ENCODE data around the gene QSER1.
A peak's percentile ranks its signal among the peaks of the same experiment; 100 is the strongest.
"Not testable (repeated sequence)": the region's sequence is repeated elsewhere in the genome, so short reads cannot be mapped to it uniquely, and the experiment has no call there.

The QSER1 gene

GRCh38 chr11:32892355-32893092 lies at the start of gene QSER1:
TSS of gene QSER1 (plus strand) at chr11:32892811. CDS start at chr11:32893126, 315 bp downstream.
- DNase-seq (ENCODE audit: low read depth) = peak; percentile 44

- no peak for DNase-seq (ENCODE audit: low read depth)
Measured at GRCh38 chr11:32843544-32843943, 49.1 kb upstream of the QSER1 start.

- no peak for DNase-seq (ENCODE audit: low read depth)
Measured at GRCh38 chr11:32847511-32847910, 45.1 kb upstream of the QSER1 start.

GRCh38 chr11:32849761-32850160 lies 42.9 kb upstream of the QSER1 start:
- no peak for DNase-seq (ENCODE audit: low read depth)

GRCh38 chr11:32851251-32851650 lies 41.4 kb upstream of the QSER1 start:
- DNase-seq (ENCODE audit: low read depth) = no peak

- no peak for DNase-seq (ENCODE audit: low read depth)
Measured at GRCh38 chr11:32852207-32852606, 40.4 kb upstream of the QSER1 start.

DNA sequence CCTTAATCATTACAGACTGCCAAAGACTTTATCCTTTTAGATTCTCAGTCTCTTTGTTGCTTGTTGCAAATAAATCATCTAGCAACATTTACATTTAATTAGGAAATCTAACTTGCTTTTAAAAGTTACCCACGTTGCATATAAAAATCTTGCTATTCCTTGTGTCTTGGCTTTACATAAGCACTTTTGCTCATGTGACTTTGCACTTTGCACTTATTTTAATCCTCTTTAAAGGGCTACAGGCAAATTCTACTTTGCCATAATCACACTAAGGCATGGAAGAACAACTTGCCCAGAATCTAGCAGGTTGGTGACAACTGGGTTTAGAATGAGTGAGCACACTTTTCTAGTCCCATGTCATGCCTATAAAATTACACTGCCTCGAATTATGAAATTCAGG lies 37.0 kb upstream of the QSER1 start:
- no peak for DNase-seq (ENCODE audit: low read depth)

DNA sequence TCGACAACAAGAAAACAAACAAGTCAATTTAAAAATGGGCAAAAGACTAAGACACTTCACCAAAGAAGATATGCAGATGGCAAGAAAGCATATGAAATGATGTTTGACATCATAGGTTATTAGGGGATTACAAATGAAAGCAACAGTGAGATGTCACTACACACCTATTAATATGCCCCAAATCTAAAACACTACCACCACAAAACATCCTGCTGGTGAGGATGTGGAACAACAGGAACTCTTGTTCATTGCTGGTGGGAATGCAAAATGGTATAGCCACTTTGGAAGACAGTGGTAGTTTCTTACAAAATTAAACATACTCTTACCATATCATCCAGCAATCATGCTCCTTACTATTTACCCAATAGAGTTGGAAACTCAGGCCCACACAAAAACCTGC lies 33.9 kb upstream of the QSER1 start:
- DNase-seq (ENCODE audit: low read depth) = no peak

DNA sequence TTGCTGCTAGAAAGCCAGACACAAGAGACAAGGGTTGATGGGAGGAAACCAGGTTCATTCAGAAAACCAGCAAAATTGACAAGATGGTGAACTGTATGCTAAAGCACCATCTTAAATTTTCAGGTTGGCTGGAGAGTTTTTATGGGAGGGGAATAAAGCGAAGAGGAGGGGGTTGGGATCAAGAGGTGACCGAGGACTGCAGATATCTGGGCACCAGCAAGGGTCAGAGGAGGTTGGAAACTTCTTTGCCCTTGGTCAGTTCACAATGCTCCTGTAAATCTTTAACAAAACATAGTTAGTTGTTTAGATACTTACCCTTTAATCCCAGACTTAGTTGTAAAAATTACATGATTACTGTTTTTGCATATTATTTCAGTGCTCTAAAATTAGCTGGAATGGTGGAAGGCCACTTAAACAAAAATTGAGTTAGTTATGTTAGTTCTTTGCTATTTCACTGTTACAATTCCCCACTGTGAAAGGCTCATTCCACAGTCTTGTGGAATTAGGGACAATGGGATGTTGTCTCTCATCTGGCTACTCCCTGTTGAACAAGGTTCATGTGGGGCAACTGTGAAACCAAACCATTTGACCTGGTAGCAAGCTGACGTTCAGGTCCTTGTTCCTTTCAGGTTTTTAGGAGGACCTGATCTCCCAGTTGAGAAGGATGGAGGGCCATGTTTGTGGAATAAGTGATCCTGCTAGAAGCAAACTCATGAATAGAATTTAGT lies 30.6 kb upstream of the QSER1 start:
- DNase-seq (ENCODE audit: low read depth) = no peak

- no peak for DNase-seq (ENCODE audit: low read depth)
Measured at GRCh38 chr11:32864555-32864954, 28.1 kb upstream of the QSER1 start.

- DNase-seq (ENCODE audit: low read depth) = not testable (repeated sequence)
Measured at GRCh38 chr11:32868752-32869151, 23.9 kb upstream of the QSER1 start.

- DNase-seq (ENCODE audit: low read depth) = no peak
Measured at GRCh38 chr11:32870676-32871075, 21.9 kb upstream of the QSER1 start.

- DNase-seq (ENCODE audit: low read depth) = no peak
Measured at GRCh38 chr11:32874132-32874531, 18.5 kb upstream of the QSER1 start.

DNA sequence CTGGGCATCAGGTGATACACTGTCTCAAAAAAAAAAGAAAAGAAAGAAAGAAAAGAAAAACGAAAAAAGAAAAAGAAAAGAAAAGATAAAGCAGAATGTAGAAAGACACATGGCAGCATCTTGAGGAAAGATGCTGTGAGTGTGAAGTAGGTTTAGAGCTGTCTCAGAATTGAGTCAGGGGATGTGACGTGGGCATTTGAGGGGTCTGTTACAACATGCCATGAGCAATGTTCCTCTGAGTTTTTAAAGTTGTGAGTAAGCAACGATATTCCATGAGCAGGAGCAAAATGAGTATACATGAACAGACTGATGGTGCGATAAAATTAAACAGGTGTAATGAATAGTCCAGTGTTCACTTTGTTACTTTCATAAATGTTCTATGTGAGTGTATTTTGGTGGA lies 11.3 kb upstream of the QSER1 start:
- no peak for DNase-seq (ENCODE audit: low read depth)

- DNase-seq (ENCODE audit: low read depth) = no peak
Measured at GRCh38 chr11:32883421-32883820, 9.2 kb upstream of the QSER1 start.

DNA sequence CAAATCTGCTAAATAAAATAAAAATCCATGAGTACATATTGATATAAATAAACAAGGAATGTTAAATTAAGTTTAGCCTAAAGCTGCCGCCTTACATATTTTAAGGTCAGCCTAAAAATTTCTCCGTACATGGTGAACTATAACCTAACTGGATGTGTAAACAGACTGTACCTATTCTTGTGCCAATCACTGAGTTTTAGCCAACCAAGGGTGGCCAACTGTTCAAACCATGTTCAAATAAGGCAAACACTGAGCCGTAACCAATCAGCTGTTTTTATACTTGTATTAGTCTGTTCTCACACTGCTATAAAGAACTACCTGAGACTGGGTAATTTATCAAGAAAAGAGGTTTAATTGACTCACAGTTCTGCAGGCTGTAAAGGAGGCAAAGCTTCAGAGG lies 8.6 kb upstream of the QSER1 start:
- no peak for DNase-seq (ENCODE audit: low read depth)

DNA sequence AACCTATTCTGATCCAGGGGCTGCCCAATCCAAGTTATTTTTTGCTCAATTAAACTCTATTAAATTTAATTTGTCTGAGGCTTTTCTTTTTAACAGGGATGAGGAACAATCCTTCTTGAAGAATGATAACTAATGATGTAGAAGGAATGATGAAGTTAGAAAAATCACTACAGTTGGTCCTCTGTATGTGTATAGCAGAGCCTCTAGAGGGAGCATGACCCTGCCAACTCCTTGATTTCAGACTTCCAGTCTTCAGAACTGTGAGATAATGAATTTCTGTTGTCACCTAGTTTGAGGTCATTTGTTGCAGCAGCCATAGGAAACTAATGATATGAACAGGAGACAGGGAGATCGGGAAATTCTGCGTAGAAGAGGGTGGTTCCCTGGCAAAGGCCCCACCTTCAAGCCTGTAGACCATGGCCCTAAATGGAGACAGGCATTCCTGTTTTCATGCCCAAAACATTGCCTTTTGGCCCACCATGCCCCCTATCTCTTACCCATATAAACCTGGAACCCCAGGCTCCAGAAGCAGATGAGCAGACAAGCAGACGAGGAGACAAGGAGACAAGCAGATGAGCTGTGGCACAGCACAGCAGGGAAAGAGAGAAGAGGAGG lies 7.7 kb upstream of the QSER1 start:
- DNase-seq (ENCODE audit: low read depth) = no peak

DNA sequence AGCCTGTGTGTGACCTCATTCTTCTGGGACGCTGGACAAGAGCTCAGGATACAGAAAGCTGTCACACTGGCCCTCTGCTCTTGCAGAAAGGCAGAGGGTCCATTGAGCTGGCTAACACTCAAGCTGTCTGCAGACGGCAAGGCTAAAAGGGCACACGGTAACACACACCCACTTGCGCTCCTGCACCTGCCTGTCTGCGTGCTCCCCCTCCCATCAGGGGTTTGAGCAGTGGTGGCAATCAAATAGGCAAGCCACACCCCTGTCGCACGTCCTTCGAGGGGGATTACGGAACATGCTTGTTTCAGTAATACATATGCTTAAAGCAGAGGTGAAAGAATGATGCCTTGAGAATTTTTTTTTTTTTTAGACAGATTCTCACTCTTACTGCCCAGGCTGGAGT lies 7.1 kb upstream of the QSER1 start:
- DNase-seq (ENCODE audit: low read depth) = no peak

DNA sequence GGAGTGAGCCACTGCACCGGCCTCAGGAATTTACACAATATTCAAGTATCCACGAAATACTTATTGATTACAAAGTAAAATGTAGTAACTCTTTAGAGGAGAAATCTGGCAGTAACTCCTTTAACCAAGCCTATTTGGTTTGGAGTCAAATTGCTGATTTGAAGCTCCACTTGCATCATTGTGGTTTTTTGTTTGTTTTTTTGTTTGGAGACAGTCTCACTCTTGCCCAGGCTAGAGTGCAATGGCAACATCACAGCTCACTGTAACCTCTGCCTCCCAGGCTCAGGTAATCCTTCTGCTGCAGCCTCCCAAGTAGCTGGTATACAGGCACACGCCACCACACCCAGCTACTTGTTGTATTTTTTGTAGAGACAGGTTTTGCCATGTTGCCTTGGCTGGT lies 6.4 kb upstream of the QSER1 start:
- DNase-seq (ENCODE audit: low read depth) = no peak

GRCh38 chr11:32887707-32888383 lies 4.8 kb upstream of the QSER1 start:
- DNase-seq (ENCODE audit: low read depth) = not testable (repeated sequence)

- not testable (repeated sequence) for DNase-seq (ENCODE audit: low read depth)
Measured at GRCh38 chr11:32888384-32888710, 4.3 kb upstream of the QSER1 start.

GRCh38 chr11:32888805-32889204 lies 3.8 kb upstream of the QSER1 start:
- no peak for DNase-seq (ENCODE audit: low read depth)

Data from CMK (cell line).